LNCaP clone FGC (cell line): Measurements from ENCODE around the gene GRIK1.

Source experiments
- DNase-seq: peaks from one replicate; pipeline ENCODE4 v3.0.0-alpha.2; 2011; ENCODE audit warnings: low read depth
- H3K4me3 ChIP-seq: 2 replicates; pipeline ENCODE4 v1.5.1; 2011; ENCODE audit warnings: mild to moderate bottlenecking, low read depth, low read length, control low read depth
- TF ChIP-seq, protein P1 (sequence below): IDR thresholded peaks from 2 replicates; pipeline ENCODE4 v1.5.1; 2012; ENCODE audit warnings: mild to moderate bottlenecking; ENCODE audit not compliant: control insufficient read depth, insufficient read depth; ENCODE audit errors: extremely low read depth

GRIK1 gene

DNA sequence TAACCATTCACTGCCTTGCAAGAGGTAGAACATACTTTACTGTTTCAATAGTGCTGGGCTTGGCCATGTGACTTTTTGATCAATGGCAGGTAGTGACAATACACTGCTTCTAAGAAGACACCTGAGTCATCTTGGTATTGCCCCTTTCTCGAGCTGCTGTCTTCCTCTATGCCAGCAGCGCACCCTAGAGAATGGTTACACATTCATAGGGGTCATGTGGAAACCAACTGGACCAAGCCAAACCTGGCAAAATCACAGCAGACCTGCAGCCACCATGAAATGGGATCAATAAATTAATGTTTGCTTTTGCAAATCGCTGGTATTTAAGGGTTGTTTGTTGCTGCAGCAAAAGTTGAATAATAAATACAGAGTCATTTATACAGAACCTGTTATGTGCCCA, 122.3 kb downstream of the GRIK1 start:
- TF ChIP-seq, protein P1, sequence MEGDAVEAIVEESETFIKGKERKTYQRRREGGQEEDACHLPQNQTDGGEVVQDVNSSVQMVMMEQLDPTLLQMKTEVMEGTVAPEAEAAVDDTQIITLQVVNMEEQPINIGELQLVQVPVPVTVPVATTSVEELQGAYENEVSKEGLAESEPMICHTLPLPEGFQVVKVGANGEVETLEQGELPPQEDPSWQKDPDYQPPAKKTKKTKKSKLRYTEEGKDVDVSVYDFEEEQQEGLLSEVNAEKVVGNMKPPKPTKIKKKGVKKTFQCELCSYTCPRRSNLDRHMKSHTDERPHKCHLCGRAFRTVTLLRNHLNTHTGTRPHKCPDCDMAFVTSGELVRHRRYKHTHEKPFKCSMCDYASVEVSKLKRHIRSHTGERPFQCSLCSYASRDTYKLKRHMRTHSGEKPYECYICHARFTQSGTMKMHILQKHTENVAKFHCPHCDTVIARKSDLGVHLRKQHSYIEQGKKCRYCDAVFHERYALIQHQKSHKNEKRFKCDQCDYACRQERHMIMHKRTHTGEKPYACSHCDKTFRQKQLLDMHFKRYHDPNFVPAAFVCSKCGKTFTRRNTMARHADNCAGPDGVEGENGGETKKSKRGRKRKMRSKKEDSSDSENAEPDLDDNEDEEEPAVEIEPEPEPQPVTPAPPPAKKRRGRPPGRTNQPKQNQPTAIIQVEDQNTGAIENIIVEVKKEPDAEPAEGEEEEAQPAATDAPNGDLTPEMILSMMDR: no peak
- DNase-seq: no peak
- no peak overlapping the region for H3K4me3 ChIP-seq

DNA sequence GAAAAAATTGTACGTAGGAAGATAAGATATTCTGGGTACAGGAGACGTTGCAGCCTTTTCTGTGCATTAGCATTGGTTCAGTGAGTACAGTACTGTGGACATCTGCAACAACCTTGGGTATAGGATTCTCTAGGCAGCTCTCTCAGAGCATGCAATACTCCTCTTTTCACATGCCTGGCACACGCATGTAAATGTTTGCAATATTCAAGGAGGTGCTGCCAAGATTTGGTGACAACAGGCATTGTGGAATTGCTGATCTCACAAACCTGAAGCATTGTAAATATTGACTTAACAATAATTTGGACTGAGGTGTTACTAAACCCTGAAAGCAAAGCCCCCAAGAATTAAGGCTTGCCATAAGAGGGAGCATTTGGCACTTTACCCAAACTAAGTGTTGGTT, 126.8 kb downstream of the GRIK1 start:
- DNase-seq: peak; percentile 76
- TF ChIP-seq, protein P1: no peak
- H3K4me3 ChIP-seq: no peak overlapping the region

DNA sequence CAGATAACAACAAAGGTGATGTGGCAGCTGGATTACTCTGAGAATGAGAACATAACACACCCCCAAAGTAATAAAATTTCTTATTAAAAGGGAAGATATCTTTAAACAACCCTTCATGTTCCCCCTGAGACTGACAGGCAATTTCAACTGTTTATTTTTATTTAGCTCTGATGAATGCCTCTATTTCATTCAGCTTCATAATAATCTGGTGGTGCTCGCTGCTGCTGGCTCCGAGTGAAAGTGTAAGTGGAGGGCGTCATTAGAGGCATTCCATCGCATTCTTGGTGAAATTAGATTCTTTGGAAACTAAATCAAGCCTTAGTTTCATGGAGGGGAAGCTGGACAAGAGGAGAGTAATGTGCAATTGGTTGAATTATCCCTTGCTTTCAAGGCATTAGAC, 128.9 kb downstream of the GRIK1 start:
- no peak for DNase-seq
- TF ChIP-seq, protein P1: no peak
- no peak overlapping the region for H3K4me3 ChIP-seq

DNA sequence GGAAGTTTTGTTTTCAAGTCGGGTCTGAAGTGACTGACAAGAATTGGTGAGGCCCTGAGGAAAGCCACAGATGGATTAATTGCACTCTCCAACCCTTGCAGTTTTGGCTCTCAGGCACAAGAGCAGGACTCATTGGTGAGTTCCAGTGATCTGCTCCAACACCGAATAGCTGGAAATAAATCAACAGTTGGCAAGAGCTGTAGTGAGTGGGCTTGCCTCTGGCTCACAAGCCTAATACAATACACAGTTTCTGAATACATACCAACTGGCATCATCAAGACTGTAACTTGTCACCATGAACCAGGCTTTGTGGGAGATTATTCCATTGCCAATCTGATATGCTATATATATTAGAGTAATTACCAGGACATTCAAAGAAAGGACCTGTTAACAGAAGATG, 131.6 kb downstream of the GRIK1 start:
- TF ChIP-seq, protein P1: no peak
- H3K4me3 ChIP-seq: no peak overlapping the region
- DNase-seq: no peak

DNA sequence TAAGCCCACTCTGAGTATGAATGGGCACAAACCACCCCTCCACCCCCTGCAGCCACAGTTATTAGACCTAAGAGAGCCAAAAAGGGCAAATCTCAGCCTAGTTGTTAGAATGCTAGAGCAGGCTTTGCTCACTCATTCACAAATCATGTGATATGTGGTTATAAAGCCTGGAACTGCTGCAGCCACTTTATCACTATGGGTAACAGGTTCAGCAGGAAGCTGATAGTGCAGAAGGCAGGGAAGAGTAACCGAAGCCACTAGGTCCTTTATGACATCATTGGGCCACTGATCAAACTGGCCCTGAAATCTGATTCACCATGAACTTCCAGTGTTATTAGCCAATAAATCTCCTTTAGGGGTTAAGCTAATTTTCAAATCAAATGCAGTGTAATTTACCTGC, 134.7 kb downstream of the GRIK1 start:
- DNase-seq: peak; percentile 90
- H3K4me3 ChIP-seq: peak overlapping the region; percentile 15; the same call in 1 of the 2 replicates
- TF ChIP-seq, protein P1: no peak

DNA sequence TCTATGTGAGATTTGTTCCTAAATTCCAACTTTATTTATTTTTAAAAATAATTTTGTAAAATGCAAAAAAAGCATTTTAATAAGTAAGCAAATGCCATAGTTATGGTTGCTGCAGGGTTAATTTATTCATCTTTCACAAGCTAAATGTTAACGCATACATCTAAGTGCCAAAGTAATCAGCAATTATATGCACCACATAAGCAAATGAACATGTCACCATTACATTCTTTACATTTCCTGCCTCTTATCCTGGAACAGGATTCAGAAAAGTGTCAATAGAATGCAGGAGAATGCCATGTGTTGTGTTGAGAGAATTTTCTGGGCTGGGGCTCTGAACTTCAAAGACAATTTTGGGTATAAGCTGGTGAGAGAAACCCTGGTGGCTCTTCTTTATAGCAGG, 136.6 kb downstream of the GRIK1 start:
- DNase-seq: no peak
- no peak overlapping the region for H3K4me3 ChIP-seq
- TF ChIP-seq, protein P1: no peak

DNA sequence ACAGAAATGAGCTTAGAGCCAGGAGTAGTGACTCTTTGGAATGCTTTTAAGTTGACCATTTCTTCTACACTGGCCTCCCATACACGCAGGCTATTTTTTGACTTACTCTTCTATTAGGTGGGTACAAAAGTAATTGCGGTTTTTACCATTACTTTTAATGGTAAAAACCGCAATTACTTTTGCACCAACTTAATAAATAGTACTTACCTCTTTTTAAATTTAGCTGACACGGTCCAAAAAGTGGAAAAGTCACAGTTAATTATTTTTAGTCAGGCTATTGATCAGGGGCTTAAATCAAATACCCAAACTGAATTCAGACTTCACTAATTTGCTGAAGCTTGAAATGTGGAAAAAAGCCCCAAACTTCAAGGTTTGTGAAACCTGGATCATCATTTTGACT, 138.7 kb downstream of the GRIK1 start:
- TF ChIP-seq, protein P1: no peak
- no peak overlapping the region for H3K4me3 ChIP-seq
- DNase-seq: no peak
